Keratinocyte (primary cell): ENCODE measurements around the gene TNFRSF25. TPM values are rescaled to one million over a fixed set of nuclear protein-coding genes. Genes with fewer than 3 reads are reported as not detected.

Experiments
- DNase-seq: peaks from one replicate; pipeline ENCODE4 v3.0.0-alpha.2; 2011; ENCODE audit warnings: low read depth, missing footprints, low spot score
- FAIRE-seq: peaks from 2 replicates; lab custom pipeline; 2011; peaks lifted over from hg19 to GRCh38; lab: Jason Lieb, UNC
- H2AFZ ChIP-seq: 2 replicates; pipeline ENCODE4 v1.6.0; 2012; ENCODE audit warnings: low read length, control low read depth, inconsistent platforms; ENCODE audit not compliant: control insufficient read depth
- H3K27ac ChIP-seq: 2 replicates; pipeline ENCODE4 v1.5.1; 2011; ENCODE audit warnings: low read length; ENCODE audit not compliant: control insufficient read depth, insufficient read depth
- H3K27me3 ChIP-seq: 3 replicates; pipeline ENCODE4 v1.6.0; 2011; ENCODE audit warnings: low read length; ENCODE audit not compliant: control insufficient read depth, insufficient read depth; ENCODE audit errors: extremely low read depth
- H3K36me3 ChIP-seq, 2 experiments: 2 replicates in 1 of 2; 3 replicates in 1 of 2; pipeline ENCODE4 v1.5.1; 2011; ENCODE audit warnings: low read length in 2 of 2, mild to moderate bottlenecking in 1 of 2; ENCODE audit not compliant: control insufficient read depth in 2 of 2, insufficient read depth in 2 of 2; ENCODE audit errors: extremely low read depth in 1 of 2
- H3K4me1 ChIP-seq: 3 replicates; pipeline ENCODE4 v1.5.1; 2011; ENCODE audit warnings: low read length; ENCODE audit not compliant: control insufficient read depth, insufficient read depth; ENCODE audit errors: extremely low read depth
- H3K4me2 ChIP-seq: 3 replicates; pipeline ENCODE4 v1.6.0; 2011; ENCODE audit warnings: low read depth, low read length; ENCODE audit not compliant: control insufficient read depth, insufficient read depth; ENCODE audit errors: extremely low read depth
- H3K4me3 ChIP-seq, 3 experiments: fragments of 200-600 bp in 1 of 3; sonication (generic) in 1 of 3; 2 replicates in 2 of 3; 3 replicates in 1 of 3; pipeline ENCODE4 v1.5.1; 2011 to 2016; ENCODE audit warnings: low read length in 3 of 3, mild to moderate bottlenecking in 3 of 3, control low read depth in 2 of 3, inconsistent platforms in 1 of 3, low read depth in 1 of 3, mixed read lengths in 1 of 3, mixed run types in 1 of 3, moderate library complexity in 1 of 3; ENCODE audit not compliant: control insufficient read depth in 2 of 3, insufficient read depth in 2 of 3; ENCODE audit errors: extremely low read depth in 1 of 3
- H3K79me2 ChIP-seq: 2 replicates; pipeline ENCODE4 v1.6.0; 2012; ENCODE audit warnings: low read length; ENCODE audit not compliant: control insufficient read depth, insufficient read depth
- H3K9ac ChIP-seq: 3 replicates; pipeline ENCODE4 v1.6.0; 2011; ENCODE audit warnings: low read length; ENCODE audit not compliant: control insufficient read depth, insufficient read depth; ENCODE audit errors: extremely low read depth
- H3K9me1 ChIP-seq: 3 replicates; pipeline ENCODE4 v1.6.0; 2011; ENCODE audit warnings: low read length; ENCODE audit not compliant: control insufficient read depth, insufficient read depth; ENCODE audit errors: extremely low read depth
- H3K9me3 ChIP-seq: 2 replicates; pipeline ENCODE4 v1.5.1; 2012; ENCODE audit warnings: low read depth, low read length; ENCODE audit not compliant: control insufficient read depth
- H4K20me1 ChIP-seq: 3 replicates; pipeline ENCODE4 v1.6.0; 2011; ENCODE audit warnings: low read length; ENCODE audit not compliant: control insufficient read depth, insufficient read depth; ENCODE audit errors: extremely low read depth
- EZH2 ChIP-seq: IDR thresholded peaks from one replicate; pipeline ENCODE4 v1.6.1; 2012; ENCODE audit warnings: inconsistent platforms, mild to moderate bottlenecking, low read length, moderate library complexity
- dilution Hi-C: fragments of 300-500 bp; cut with MboI; formaldehyde crosslinking; loops from one replicate; pipeline ENCODE4 v1.7.0; 2020; ENCODE audit warnings: low sequenced_read_pairs; ENCODE audit not compliant: extremely low pct_ligation_motif_present
- polyA plus RNA-seq, 5 experiments: library from polyadenylated mRNA; depleted of rRNA in 3 of 5; stranded (reverse) in 3 of 5; stranded (forward) in 1 of 5; unstranded in 1 of 5; fragments of >200 nt; gene quantifications; 1 replicate in 1 of 5; 2 replicates in 3 of 5; 3 replicates in 1 of 5; pipeline versions ENCODE4 v1.2.1 to v1.2.3, GENCODE V29; 2011 to 2012; ENCODE audit warnings: missing spikeins in 2 of 5, low read depth in 1 of 5, low replicate concordance in 1 of 5
- TF ChIP-seq, protein P1 (sequence below), 3 experiments: IDR thresholded peaks in 1 of 3; conservative IDR thresholded peaks in 1 of 3; optimal IDR thresholded peaks in 1 of 3; 2 replicates in 2 of 3; 3 replicates in 1 of 3; pipeline versions ENCODE3 to v1.5.1; 2011; ENCODE audit warnings: low read length in 3 of 3, mild to moderate bottlenecking in 3 of 3, moderate library complexity in 2 of 3, control low read depth in 1 of 3, inconsistent platforms in 1 of 3; ENCODE audit not compliant: insufficient read depth in 2 of 3; ENCODE audit errors: extremely low read depth in 1 of 3

Gene TNFRSF25
- polyA plus RNA-seq, 1 donor (not counting 4 experiments of a cell fraction or from before 2014, with no cell fraction given): 12.4 TPM

DNA sequence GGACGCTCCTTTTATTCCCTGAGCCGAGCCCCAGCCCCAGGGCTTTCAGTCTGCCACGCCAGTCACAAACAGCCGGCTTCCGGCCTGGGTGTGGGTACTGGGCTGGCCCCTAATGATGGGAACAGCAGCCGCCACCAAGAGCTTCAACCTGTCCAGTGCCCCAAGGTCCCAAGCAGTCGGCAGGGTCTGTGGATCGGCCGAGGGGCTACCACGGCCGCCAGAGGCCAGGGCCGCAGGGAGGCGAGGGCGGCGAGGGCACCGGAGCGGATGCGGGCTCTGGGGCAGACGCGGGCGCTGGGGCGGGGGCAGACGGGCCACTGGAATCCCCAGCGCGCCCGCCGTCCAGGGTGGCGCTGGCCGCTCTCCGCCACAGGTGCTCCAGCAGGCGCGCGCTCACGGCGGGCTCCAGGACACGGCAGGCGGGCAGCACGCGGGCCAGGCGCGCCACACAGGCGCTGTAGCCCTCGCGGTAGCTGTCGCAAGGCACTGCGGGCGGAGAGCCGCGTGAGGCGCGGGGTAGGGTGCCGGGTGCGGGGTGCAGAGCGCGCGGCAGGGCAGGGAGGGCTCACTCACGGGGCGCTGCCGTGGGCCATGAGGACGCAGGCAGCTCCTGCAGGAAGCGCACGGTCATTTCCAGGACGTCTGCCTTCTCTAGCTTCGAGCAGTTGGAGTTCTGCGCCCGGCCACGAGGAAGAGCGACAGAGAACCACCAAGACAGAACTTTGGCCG is 47.1 kb downstream of the TNFRSF25 start:
- H4K20me1 ChIP-seq: no peaks in the 10 kb centered on the region
- H3K9me1 ChIP-seq: no peaks in the 10 kb centered on the region
- peak overlapping the region; percentile 36 for H3K27ac ChIP-seq
- no peaks in the 10 kb centered on the region for H3K9me3 ChIP-seq
- peaks cover 72% of the 10 kb centered on the region for H3K4me1 ChIP-seq
- FAIRE-seq: no peak
- peak overlapping the region; percentile 65 to 83 (median 68) for H3K4me3 ChIP-seq
- no peak for DNase-seq
- no peak overlapping the region for H2AFZ ChIP-seq
- dilution Hi-C loops: no loop called here
- H3K27me3 ChIP-seq: peaks cover 3% of the 10 kb centered on the region
- H3K36me3 ChIP-seq: no peaks in the 10 kb centered on the region
- peaks cover 16% of the 10 kb centered on the region for H3K79me2 ChIP-seq
- TF ChIP-seq, protein P1, sequence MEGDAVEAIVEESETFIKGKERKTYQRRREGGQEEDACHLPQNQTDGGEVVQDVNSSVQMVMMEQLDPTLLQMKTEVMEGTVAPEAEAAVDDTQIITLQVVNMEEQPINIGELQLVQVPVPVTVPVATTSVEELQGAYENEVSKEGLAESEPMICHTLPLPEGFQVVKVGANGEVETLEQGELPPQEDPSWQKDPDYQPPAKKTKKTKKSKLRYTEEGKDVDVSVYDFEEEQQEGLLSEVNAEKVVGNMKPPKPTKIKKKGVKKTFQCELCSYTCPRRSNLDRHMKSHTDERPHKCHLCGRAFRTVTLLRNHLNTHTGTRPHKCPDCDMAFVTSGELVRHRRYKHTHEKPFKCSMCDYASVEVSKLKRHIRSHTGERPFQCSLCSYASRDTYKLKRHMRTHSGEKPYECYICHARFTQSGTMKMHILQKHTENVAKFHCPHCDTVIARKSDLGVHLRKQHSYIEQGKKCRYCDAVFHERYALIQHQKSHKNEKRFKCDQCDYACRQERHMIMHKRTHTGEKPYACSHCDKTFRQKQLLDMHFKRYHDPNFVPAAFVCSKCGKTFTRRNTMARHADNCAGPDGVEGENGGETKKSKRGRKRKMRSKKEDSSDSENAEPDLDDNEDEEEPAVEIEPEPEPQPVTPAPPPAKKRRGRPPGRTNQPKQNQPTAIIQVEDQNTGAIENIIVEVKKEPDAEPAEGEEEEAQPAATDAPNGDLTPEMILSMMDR (optimal IDR thresholded peaks at IDR 0.05 in 1 of 3, IDR thresholded peaks at IDR 0.05 in 1 of 3, conservative IDR thresholded peaks at IDR 0.05 in 1 of 3; ENCODE audit: extremely low read depth in 1 of 3, insufficient read depth in 2 of 3, low read length in 3 of 3): no peak
- peak overlapping the region; percentile 83 for H3K4me2 ChIP-seq
- H3K9ac ChIP-seq: peak overlapping the region; percentile 75

DNA sequence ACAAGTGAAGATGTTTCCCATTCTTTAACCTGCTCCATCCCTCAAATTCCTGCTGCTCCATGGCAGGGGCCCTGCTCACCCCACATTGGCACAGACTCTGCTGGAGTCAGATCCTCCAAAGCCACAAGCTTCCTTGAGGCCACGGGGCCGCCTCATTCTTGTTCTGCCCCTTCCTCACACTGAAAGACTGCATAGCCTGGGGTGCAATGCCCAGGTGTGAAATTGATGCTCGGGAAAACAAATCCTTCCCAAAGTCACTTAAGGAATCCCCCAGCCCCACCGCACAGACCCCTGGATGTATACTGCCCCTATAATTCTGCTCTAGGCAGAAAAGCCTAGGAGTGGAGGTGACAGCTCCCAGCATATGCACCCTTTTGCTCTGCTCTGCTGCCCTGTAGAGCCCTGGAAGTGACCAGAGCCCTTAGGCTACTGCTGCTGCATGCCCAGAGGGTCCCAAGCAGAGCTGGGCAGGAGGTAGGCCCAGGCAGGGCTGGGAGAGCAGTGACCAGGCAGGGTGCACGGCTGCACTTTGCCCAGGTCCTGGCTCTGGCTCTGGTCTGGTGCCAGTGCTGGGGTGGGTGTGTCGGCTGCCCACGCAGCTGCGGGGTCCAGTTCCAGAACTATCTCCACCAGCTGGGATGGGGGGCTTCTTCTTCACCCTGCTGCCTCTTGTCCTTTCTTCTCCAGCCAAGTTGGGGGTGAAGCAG is 47.9 kb downstream of the TNFRSF25 start:
- Histone ChIP-seq H3K4me1 (peaks cover 66% of the 10 kb centered on the region), H3K9me3 (no peaks in the 10 kb centered on the region), H2AFZ (no peak overlapping the region), H3K27ac (no peak overlapping the region), H3K79me2 (peaks cover 16% of the 10 kb centered on the region), H3K9ac (peak overlapping the region; percentile 75), H3K27me3 (no peaks in the 10 kb centered on the region), H3K4me2 (peak overlapping the region; percentile 83), H4K20me1 (no peaks in the 10 kb centered on the region), H3K4me3 (peak overlapping the region; percentile 65 to 83 (median 68)), H3K9me1 (no peaks in the 10 kb centered on the region), H3K36me3 (no peaks in the 10 kb centered on the region)
- FAIRE-seq (no peak), DNase-seq (no peak)
- no peak for TF ChIP-seq EZH2
- dilution Hi-C loops: no loop called here
